Measurements from ENCODE around the gene PDE11A.

DNA sequence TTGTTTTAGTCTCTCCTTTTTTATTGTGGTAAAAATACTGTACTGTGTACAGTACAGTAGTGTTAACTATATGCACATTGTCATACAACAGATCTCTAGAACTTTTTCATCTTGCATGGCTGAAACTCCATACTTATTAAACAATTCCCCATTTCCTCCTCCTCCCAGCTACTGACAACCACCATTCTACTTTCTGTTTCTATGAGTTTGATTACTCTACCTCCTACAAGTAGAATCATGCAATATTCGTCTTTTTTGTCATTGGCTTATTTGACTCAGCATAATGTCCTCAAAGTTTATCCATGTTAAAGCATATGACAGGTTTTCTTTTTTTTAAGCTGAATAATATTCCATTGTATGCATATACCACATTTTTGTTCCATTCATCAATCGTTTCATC lies 341.8 kb downstream of the PDE11A start:
- TF ChIP-seq, protein P1, sequence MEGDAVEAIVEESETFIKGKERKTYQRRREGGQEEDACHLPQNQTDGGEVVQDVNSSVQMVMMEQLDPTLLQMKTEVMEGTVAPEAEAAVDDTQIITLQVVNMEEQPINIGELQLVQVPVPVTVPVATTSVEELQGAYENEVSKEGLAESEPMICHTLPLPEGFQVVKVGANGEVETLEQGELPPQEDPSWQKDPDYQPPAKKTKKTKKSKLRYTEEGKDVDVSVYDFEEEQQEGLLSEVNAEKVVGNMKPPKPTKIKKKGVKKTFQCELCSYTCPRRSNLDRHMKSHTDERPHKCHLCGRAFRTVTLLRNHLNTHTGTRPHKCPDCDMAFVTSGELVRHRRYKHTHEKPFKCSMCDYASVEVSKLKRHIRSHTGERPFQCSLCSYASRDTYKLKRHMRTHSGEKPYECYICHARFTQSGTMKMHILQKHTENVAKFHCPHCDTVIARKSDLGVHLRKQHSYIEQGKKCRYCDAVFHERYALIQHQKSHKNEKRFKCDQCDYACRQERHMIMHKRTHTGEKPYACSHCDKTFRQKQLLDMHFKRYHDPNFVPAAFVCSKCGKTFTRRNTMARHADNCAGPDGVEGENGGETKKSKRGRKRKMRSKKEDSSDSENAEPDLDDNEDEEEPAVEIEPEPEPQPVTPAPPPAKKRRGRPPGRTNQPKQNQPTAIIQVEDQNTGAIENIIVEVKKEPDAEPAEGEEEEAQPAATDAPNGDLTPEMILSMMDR (IDR thresholded peaks at IDR 0.05) = no peak
- TF ChIP-seq ZFX (IDR thresholded peaks at IDR 0.05; ENCODE audit: borderline replicate concordance) = no peak
